IMR-90 (cell line): ENCODE measurements around the gene RAB3C. TPM values are rescaled to one million over a fixed set of nuclear protein-coding genes. Genes with fewer than 3 reads are reported as not detected.
"Not testable (repeated sequence)": the region's sequence is repeated elsewhere in the genome, so short reads cannot be mapped to it uniquely, and the experiment has no call there.

Experiments used
- ATAC-seq: fragments of 200-7000 bp; cut with Tn5 transposase; 2 replicates; pipeline ENCODE4 v1.9.1; 2020; ENCODE audit warnings: low read depth, mild to moderate bottlenecking, moderate library complexity
- BruUV-seq: library from RNA; stranded (reverse); fragments of 400-500 nt; replicated peaks from 2 replicates; lab custom pipeline; 2021; lab: Mats Ljungman, UMichigan
- CTCF ChIA-PET: fragments of 300-600 bp; formaldehyde crosslinking; extraction: SDS; loops from one replicate; lab custom pipeline; 2021; ENCODE audit warnings: antibody characterized with exemption; lab: Yijun Ruan, JAX
- POLR2A ChIA-PET: fragments of 300-600 bp; sonication (Branson Sonifier 250); formaldehyde crosslinking; loops from one replicate; lab custom pipeline; 2022; ENCODE audit warnings: antibody characterized with exemption; ENCODE audit not compliant: unreplicated experiment; lab: Charles Lee
- DNase-seq: peaks from one replicate; pipeline ENCODE4 v3.0.0; 2013
- H2AFZ ChIP-seq: replicated peaks from 2 replicates; pipeline ENCODE3; 2013; ENCODE audit warnings: low read length, mild to moderate bottlenecking; ENCODE audit not compliant: poor library complexity
- H2AK5ac ChIP-seq: 2 replicates; pipeline ENCODE4 v1.6.1; 2013; ENCODE audit warnings: low read depth, low read length, inconsistent platforms
- H2AK9ac ChIP-seq: replicated peaks from 2 replicates; pipeline ENCODE3; 2013; ENCODE audit warnings: mild to moderate bottlenecking, low read depth, low read length, moderate library complexity; ENCODE audit not compliant: poor library complexity
- H2BK120ac ChIP-seq: 2 replicates; pipeline ENCODE4 v1.6.1; 2013; ENCODE audit warnings: low read depth, low read length, inconsistent platforms
- H2BK15ac ChIP-seq: 3 replicates; pipeline ENCODE4 v1.6.1; 2013; ENCODE audit warnings: low read depth, low read length, inconsistent platforms
- H2BK20ac ChIP-seq: 2 replicates; pipeline ENCODE4 v1.6.1; 2013; ENCODE audit warnings: low read depth, mild to moderate bottlenecking, inconsistent platforms, low read length, moderate library complexity
- H2BK5ac ChIP-seq: 2 replicates; pipeline ENCODE4 v1.6.1; 2013; ENCODE audit warnings: mild to moderate bottlenecking, low read depth, low read length, inconsistent platforms; ENCODE audit not compliant: poor library complexity, severe bottlenecking
- H3K14ac ChIP-seq: replicated peaks from 2 replicates; pipeline ENCODE4 v1.6.1; 2013; ENCODE audit warnings: low read depth, low read length, inconsistent platforms
- H3K18ac ChIP-seq: 2 replicates; pipeline ENCODE4 v1.6.1; 2013; ENCODE audit warnings: low read depth, low read length, control low read depth
- H3K23ac ChIP-seq: 2 replicates; pipeline ENCODE4 v1.6.1; 2013; ENCODE audit warnings: low read depth, low read length, inconsistent platforms
- H3K27ac ChIP-seq: 2 replicates; pipeline ENCODE4 v1.5.1; 2013; ENCODE audit warnings: mild to moderate bottlenecking, control low read depth, low read length; ENCODE audit not compliant: insufficient read depth
- H3K27me3 ChIP-seq: 2 replicates; pipeline ENCODE4 v1.6.1; 2013; ENCODE audit warnings: low read length; ENCODE audit not compliant: control insufficient read depth, insufficient read depth
- H3K36me3 ChIP-seq: 2 replicates; pipeline ENCODE4 v1.6.1; 2013; ENCODE audit warnings: low read length, mixed read lengths; ENCODE audit not compliant: control insufficient read depth, insufficient read depth
- H3K4ac ChIP-seq: 2 replicates; pipeline ENCODE4 v1.6.1; 2013; ENCODE audit warnings: low read depth, low read length, inconsistent platforms
- H3K4me1 ChIP-seq: 2 replicates; pipeline ENCODE4 v1.6.1; 2013; ENCODE audit warnings: low read length, mixed read lengths; ENCODE audit not compliant: control insufficient read depth, insufficient read depth
- H3K4me2 ChIP-seq: 2 replicates; pipeline ENCODE4 v1.6.1; 2013; ENCODE audit warnings: low read depth, mild to moderate bottlenecking, control low read depth, low read length, moderate library complexity
- H3K4me3 ChIP-seq: 2 replicates; pipeline ENCODE4 v1.5.1; 2013; ENCODE audit warnings: low read depth, mild to moderate bottlenecking, control low read depth, low read length, moderate library complexity; ENCODE audit not compliant: insufficient read depth
- H3K56ac ChIP-seq: 2 replicates; pipeline ENCODE4 v1.6.1; 2013; ENCODE audit warnings: low read length, inconsistent platforms; ENCODE audit not compliant: insufficient read depth; ENCODE audit errors: extremely low read depth
- H3K79me1 ChIP-seq, 2 experiments: 2 replicates each; pipeline ENCODE4 v1.6.1; 2013; ENCODE audit warnings: low read length in 2 of 2, inconsistent platforms in 1 of 2, low read depth in 1 of 2
- H3K9ac ChIP-seq: 2 replicates; pipeline ENCODE4 v1.6.1; 2013; ENCODE audit warnings: low read depth, low read length, control low read depth
- H3K9me1 ChIP-seq: 2 replicates; pipeline ENCODE4 v1.6.1; 2013; ENCODE audit warnings: low read length, inconsistent platforms; ENCODE audit not compliant: insufficient read depth
- H3K9me3 ChIP-seq: 2 replicates; pipeline ENCODE4 v1.6.1; 2013; ENCODE audit warnings: low read length; ENCODE audit not compliant: control insufficient read depth, insufficient read depth
- H4K20me1 ChIP-seq: 2 replicates; pipeline ENCODE4 v1.6.1; 2013; ENCODE audit warnings: low read length, inconsistent platforms; ENCODE audit not compliant: insufficient read depth
- H4K5ac ChIP-seq: 2 replicates; pipeline ENCODE4 v1.6.1; 2013; ENCODE audit warnings: mild to moderate bottlenecking, low read depth, low read length, control low read depth
- H4K8ac ChIP-seq, 2 experiments: 2 replicates each; pipeline ENCODE4 v1.6.1; 2013; ENCODE audit warnings: low read depth in 2 of 2, low read length in 2 of 2, control low read depth in 1 of 2, inconsistent platforms in 1 of 2
- H4K91ac ChIP-seq: 2 replicates; pipeline ENCODE4 v1.6.1; 2013; ENCODE audit warnings: low read depth, low read length, inconsistent platforms; ENCODE audit not compliant: insufficient read depth
- BHLHE40 ChIP-seq: fragments of 150-350 bp; IDR thresholded peaks from 2 replicates; pipeline ENCODE4 v1.6.1; 2016; ENCODE audit warnings: mild to moderate bottlenecking, low read depth, low read length
- CEBPB ChIP-seq: IDR thresholded peaks from 2 replicates; pipeline ENCODE4 v1.6.1; 2012; ENCODE audit warnings: low read depth, low read length, improper control_type of control experiment
- CHD1 ChIP-seq: IDR thresholded peaks from 2 replicates; pipeline ENCODE4 v1.6.1; 2012; ENCODE audit warnings: low read depth, low read length, improper control_type of control experiment
- FOS ChIP-seq: fragments of 150-350 bp; IDR thresholded peaks from 2 replicates; pipeline ENCODE4 v1.6.1; 2016; ENCODE audit warnings: low read depth, low read length
- MAFK ChIP-seq: IDR thresholded peaks from 2 replicates; pipeline ENCODE4 v1.6.1; 2012; ENCODE audit warnings: low read depth, low read length, improper control_type of control experiment
- MAZ ChIP-seq: IDR thresholded peaks from 2 replicates; pipeline ENCODE4 v1.6.1; 2012; ENCODE audit warnings: low read depth, mild to moderate bottlenecking, low read length, improper control_type of control experiment, moderate library complexity, borderline replicate concordance
- NFE2L2 ChIP-seq: fragments of 150-350 bp; IDR thresholded peaks from 2 replicates; pipeline ENCODE4 v1.6.1; 2016; ENCODE audit warnings: low read depth, mild to moderate bottlenecking, low read length
- RCOR1 ChIP-seq: IDR thresholded peaks from 2 replicates; pipeline ENCODE4 v1.6.1; 2012; ENCODE audit warnings: mild to moderate bottlenecking, low read length, improper control_type of control experiment; ENCODE audit not compliant: insufficient replicate concordance
- RFX5 ChIP-seq: IDR thresholded peaks from 2 replicates; pipeline ENCODE4 v1.8.0; 2012; ENCODE audit warnings: low read depth, mild to moderate bottlenecking, low read length, moderate library complexity
- WGBS, 2 experiments: methylation state at CpG; one replicate each; pipeline versions ENCODE4 v1.1.5 to v1.1.7; 2013; ENCODE audit warnings: missing lambda C conversion rate in 2 of 2; ENCODE audit not compliant: insufficient read length in 1 of 2; ENCODE audit errors: extremely low coverage in 2 of 2; 5-methylcytosine and 5-hydroxymethylcytosine counted together
- dilution Hi-C: fragments of 300-500 bp; cut with HindIII; formaldehyde crosslinking; loops from one replicate; pipeline ENCODE4 v1.14.3; 2018; ENCODE audit warnings: low sequenced_read_pairs; ENCODE audit not compliant: unreplicated experiment
- in situ Hi-C: fragments of 300-500 bp; cut with MboI; formaldehyde crosslinking; loops from 3 replicates; pipeline ENCODE4 v1.14.3; 2019; ENCODE audit warnings: low sequenced_read_pairs, inconsistent platforms, mixed read lengths
- intact Hi-C: fragments of 100-400 bp; cut with micrococcal nuclease; formaldehyde crosslinking; loops from 2 replicates; pipeline ENCODE4 v1.10.0; 2022
- polyA plus RNA-seq, 3 experiments: library from polyadenylated mRNA; depleted of rRNA; stranded (reverse); fragments of >200 nt; gene quantifications; 2 replicates each; pipeline ENCODE4 v1.2.3, GENCODE V29; 2012; ENCODE audit warnings: low replicate concordance in 1 of 3
- total RNA-seq: library from RNA; depleted of rRNA; stranded (reverse); fragments of >200 nt; gene quantifications from 2 replicates; pipeline ENCODE4 v1.2.3, GENCODE V29; 2012
- TF ChIP-seq, protein P1 (sequence below): fragments of 150-350 bp; IDR thresholded peaks from 2 replicates; pipeline ENCODE4 v1.6.1; 2017; ENCODE audit warnings: mild to moderate bottlenecking, antibody characterized with exemption, low read length, low read depth

The RAB3C gene
- total and polyA plus RNA-seq, 2 of the 4 experiments (the other 2 are of a cell fraction): not detected

DNA sequence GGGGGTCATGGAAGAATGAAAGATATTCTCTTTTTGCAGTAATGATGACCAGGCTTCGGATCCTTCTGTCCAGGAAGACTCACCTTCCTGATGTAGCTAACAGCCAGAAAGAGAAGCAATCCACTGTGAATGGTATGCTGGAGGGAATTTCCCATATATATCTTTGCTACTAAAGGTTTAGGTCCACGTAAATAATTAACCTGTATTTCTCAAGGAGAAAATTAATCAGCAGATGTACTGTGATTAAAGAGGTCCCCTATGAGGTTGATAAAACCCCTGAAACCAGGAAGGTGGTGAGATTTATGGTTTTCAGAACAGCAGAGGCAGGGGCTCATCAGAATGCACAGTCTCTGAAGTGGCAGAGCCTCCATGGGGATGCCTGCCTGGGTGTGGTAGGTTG is 11.4 kb upstream of the RAB3C start:
- no peak overlapping the region for H3K4ac ChIP-seq
- no peak overlapping the region for H3K14ac ChIP-seq
- BruUV-seq: no TSS peak
- no peak overlapping the region for H3K9ac ChIP-seq
- no peak for DNase-seq
- H2AK5ac ChIP-seq: no peak overlapping the region
- no peak overlapping the region for H3K27ac ChIP-seq
- H3K4me2 ChIP-seq: no peak overlapping the region
- H2AFZ ChIP-seq: no peak overlapping the region
- H3K4me1 ChIP-seq: no peaks in the 10 kb centered on the region
- H3K9me1 ChIP-seq: no peaks in the 10 kb centered on the region
- H2BK5ac ChIP-seq: no peak overlapping the region
- dilution Hi-C loops: no loop called here
- no peaks in the 10 kb centered on the region for H3K27me3 ChIP-seq
- no peak overlapping the region for H3K18ac ChIP-seq
- no peak overlapping the region for H4K8ac ChIP-seq
- H3K56ac ChIP-seq: no peak overlapping the region
- intact Hi-C loops: no loop called here
- in situ Hi-C loops: no loop called here
- no CpG with 5 or more reads among the region's 2 CpGs for WGBS, 2 experiments
- no peak overlapping the region for H2BK15ac ChIP-seq
- no peaks in the 10 kb centered on the region for H3K36me3 ChIP-seq
- H3K79me1 ChIP-seq: no peaks in the 10 kb centered on the region
- no peak overlapping the region for H4K91ac ChIP-seq
- ChIA-PET POLR2A (no interaction called here), CTCF (interaction anchor here (0.6 kb wide), 1 partner anchor 1508 kb away, joined by 4 read pairs; no protein-coding TSS in a partner anchor)
- no peak overlapping the region for H3K23ac ChIP-seq
- TF ChIP-seq FOS: no peak
- no peak for TF ChIP-seq BHLHE40
- no peak for TF ChIP-seq CEBPB
- no peak for TF ChIP-seq RCOR1
- no peak for TF ChIP-seq RFX5
- no peak for TF ChIP-seq MAFK
- TF ChIP-seq, protein P1, sequence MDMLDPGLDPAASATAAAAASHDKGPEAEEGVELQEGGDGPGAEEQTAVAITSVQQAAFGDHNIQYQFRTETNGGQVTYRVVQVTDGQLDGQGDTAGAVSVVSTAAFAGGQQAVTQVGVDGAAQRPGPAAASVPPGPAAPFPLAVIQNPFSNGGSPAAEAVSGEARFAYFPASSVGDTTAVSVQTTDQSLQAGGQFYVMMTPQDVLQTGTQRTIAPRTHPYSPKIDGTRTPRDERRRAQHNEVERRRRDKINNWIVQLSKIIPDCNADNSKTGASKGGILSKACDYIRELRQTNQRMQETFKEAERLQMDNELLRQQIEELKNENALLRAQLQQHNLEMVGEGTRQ: no peak
- TF ChIP-seq NFE2L2: no peak
- no peak for TF ChIP-seq CHD1
- TF ChIP-seq MAZ: no peak
- H3K4me3 ChIP-seq: no peak overlapping the region
- no peak overlapping the region for H2BK20ac ChIP-seq
- no peak overlapping the region for H4K5ac ChIP-seq
- no peak overlapping the region for H2BK120ac ChIP-seq
- H4K20me1 ChIP-seq: no peaks in the 10 kb centered on the region
- no peak for ATAC-seq
- H2AK9ac ChIP-seq: no peak overlapping the region
- H3K9me3 ChIP-seq: no peaks in the 10 kb centered on the region

DNA sequence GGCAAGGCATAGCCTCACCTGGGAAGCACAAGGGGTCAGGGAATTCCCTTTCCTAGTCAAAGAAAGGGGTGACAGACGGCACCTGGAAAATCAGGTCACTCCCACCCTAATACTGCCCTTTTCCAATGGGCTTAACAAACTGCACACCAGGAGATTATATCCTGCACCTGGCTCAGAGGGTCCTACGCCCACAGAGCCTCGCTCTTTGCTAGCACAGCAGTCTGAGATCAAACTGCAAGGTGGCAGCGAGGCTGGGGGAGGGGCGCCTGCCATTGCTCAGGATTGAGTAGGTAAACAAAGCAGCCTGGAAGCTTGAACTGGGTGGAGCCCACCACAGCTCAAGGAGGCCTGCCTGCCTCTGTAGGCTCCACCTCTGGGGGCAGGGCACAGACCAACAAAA is 9.9 kb upstream of the RAB3C start:
- H3K9me1 ChIP-seq, H2BK5ac ChIP-seq, H4K5ac ChIP-seq, H3K14ac ChIP-seq, H3K4ac ChIP-seq, H4K91ac ChIP-seq, ATAC-seq, H3K79me1 ChIP-seq, H3K18ac ChIP-seq, H2AFZ ChIP-seq, intact Hi-C loops, H4K20me1 ChIP-seq, H2BK20ac ChIP-seq, H3K9me3 ChIP-seq, H4K8ac ChIP-seq, H3K4me2 ChIP-seq, H3K27me3 ChIP-seq, H3K56ac ChIP-seq, DNase-seq, H3K23ac ChIP-seq, H2BK15ac ChIP-seq, H3K4me3 ChIP-seq, BruUV-seq, POLR2A ChIA-PET, H3K9ac ChIP-seq, H2BK120ac ChIP-seq, H3K36me3 ChIP-seq, CTCF ChIA-PET, dilution Hi-C loops, H3K4me1 ChIP-seq, in situ Hi-C loops, H2AK9ac ChIP-seq, H3K27ac ChIP-seq, H2AK5ac ChIP-seq: not testable (repeated sequence)
- no CpG with 5 or more reads among the region's 5 CpGs for WGBS, 2 experiments
